Measurements from ENCODE around the gene TBC1D14.
A peak's percentile ranks its signal among the peaks of the same experiment; 100 is the strongest.
"Not testable (repeated sequence)": the region's sequence is repeated elsewhere in the genome, so short reads cannot be mapped to it uniquely, and the experiment has no call there.

TBC1D14 gene

DNA sequence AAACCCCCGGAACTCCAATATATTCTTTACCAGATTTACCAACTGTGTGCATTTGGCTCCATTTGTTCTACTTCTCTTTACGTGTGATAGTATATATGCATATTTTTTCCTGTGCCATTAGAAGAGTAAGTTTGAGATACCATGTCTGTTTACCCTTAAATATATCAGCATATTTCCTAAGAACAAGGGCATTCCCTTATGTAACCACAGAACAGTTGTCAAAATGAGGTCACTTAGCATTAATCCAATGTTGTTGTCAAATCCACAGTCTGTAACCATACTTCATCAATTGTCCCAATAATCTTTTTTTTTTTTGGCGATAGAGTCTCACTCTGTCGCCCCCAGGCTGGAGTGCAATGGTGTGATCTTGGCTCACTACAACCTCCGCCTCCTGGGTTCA, 55.2 kb downstream of the TBC1D14 start:
- H3K4me1 ChIP-seq (ENCODE audit: control insufficient read depth, insufficient read depth, low read length): peaks cover 24% of the 10 kb centered on the region
- no peaks in the 10 kb centered on the region for H3K9me3 ChIP-seq (ENCODE audit: control insufficient read depth, insufficient read depth, low read length)
- no peak overlapping the region for H3K9ac ChIP-seq (ENCODE audit: low read depth, low read length)
- H3K27me3 ChIP-seq (ENCODE audit: control insufficient read depth, insufficient read depth, low read length): no peaks in the 10 kb centered on the region
- H3K36me3 ChIP-seq (ENCODE audit: control insufficient read depth, insufficient read depth, low read length): 0 out of 2 replicates have a peak, but pooled peaks cover 4% of the 10 kb centered on the region
- H3K4me3 ChIP-seq (ENCODE audit: low read depth, low read length): no peak overlapping the region
- H3K27ac ChIP-seq (ENCODE audit: low read depth, low read length): no peak overlapping the region

DNA sequence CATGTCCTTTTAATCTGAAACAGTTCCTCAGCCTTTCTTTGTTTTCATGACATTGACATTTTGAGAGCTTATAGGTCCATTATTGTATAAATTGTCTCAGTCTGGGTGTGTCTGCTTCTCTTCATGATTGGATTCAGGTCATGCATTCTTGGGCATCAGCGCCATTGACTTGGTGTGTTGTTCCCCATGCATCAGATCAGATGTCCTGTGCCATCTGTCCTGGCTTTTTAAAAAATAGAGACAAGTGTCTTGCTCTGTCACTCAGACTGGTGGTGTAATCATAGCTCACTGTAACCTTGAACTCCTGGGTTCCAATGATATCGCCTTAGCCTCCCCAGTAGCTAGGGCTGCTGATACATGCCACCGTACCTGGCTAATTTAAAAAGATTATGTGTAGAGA, 55.7 kb downstream of the TBC1D14 start:
- H3K27me3 ChIP-seq (ENCODE audit: control insufficient read depth, insufficient read depth, low read length): no peaks in the 10 kb centered on the region
- H3K27ac ChIP-seq (ENCODE audit: low read depth, low read length): no peak overlapping the region
- peaks cover 24% of the 10 kb centered on the region for H3K4me1 ChIP-seq (ENCODE audit: control insufficient read depth, insufficient read depth, low read length)

DNA sequence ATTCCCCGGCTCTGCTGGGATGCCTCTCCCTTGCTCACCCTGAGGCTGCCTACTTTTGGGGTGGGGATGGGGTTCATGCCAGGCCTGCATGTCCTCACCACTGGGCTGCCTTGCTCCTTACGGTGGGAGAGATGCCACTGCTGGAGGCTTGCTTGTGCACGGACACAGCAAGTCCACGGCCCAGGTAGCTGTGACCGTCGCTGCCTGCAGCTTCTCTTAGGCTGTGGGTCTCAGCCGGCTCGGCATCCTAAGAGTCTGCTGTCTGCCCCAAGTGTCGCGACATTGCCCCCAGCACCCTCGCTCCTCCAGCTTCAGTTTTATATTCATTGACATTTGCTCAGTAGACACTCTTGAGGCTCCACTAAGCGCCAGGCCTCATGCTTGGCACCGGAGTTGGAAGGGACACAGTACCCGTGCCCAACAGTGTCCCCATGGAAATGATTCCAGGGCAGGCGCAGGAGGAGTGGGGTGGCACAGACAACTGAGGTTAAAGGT, 58.3 kb downstream of the TBC1D14 start:
- Histone ChIP-seq H3K27me3 (ENCODE audit: control insufficient read depth, insufficient read depth, low read length) (no peaks in the 10 kb centered on the region), H3K4me1 (ENCODE audit: control insufficient read depth, insufficient read depth, low read length) (peaks cover 22% of the 10 kb centered on the region), H3K9me3 (ENCODE audit: control insufficient read depth, insufficient read depth, low read length) (no peaks in the 10 kb centered on the region), H3K36me3 (ENCODE audit: control insufficient read depth, insufficient read depth, low read length) (0 out of 2 replicates have a peak, but pooled peaks cover 4% of the 10 kb centered on the region), H3K27ac (ENCODE audit: low read depth, low read length) (no peak overlapping the region), H3K4me3 (ENCODE audit: low read depth, low read length) (no peak overlapping the region), H3K9ac (ENCODE audit: low read depth, low read length) (no peak overlapping the region)

More for the DNA sequence above, 55.7 kb downstream of the TBC1D14 start:
- Histone ChIP-seq H3K4me3 (ENCODE audit: low read depth, low read length) (no peak overlapping the region), H3K9me3 (ENCODE audit: control insufficient read depth, insufficient read depth, low read length) (no peaks in the 10 kb centered on the region), H3K9ac (ENCODE audit: low read depth, low read length) (no peak overlapping the region), H3K36me3 (ENCODE audit: control insufficient read depth, insufficient read depth, low read length) (0 out of 2 replicates have a peak, but pooled peaks cover 4% of the 10 kb centered on the region)

DNA sequence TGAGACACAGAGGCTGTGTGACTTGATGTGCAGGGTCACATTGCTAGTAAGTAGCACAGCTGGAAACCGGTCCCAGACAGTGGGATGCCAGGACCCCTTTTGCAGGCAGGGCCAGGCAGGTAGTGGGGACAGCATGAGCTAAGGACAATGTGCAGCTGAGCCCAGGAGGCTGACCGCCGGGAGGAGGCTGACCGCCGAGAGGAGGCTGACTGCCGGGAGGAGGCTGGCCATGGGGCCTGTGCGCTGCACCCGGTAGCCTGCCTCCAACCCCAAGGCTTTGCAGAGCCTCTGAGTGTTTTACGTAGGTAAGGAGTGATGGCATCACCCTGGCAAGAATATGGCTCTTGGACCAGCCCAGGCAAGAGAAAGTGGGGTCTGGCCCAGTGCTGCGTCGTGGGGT, 58.9 kb downstream of the TBC1D14 start:
- H3K4me1 ChIP-seq (ENCODE audit: control insufficient read depth, insufficient read depth, low read length): peaks cover 22% of the 10 kb centered on the region
- H3K27ac ChIP-seq (ENCODE audit: low read depth, low read length): no peak overlapping the region
- no peak overlapping the region for H3K9ac ChIP-seq (ENCODE audit: low read depth, low read length)
- H3K9me3 ChIP-seq (ENCODE audit: control insufficient read depth, insufficient read depth, low read length): no peaks in the 10 kb centered on the region
- no peaks in the 10 kb centered on the region for H3K27me3 ChIP-seq (ENCODE audit: control insufficient read depth, insufficient read depth, low read length)
- H3K4me3 ChIP-seq (ENCODE audit: low read depth, low read length): no peak overlapping the region
- H3K36me3 ChIP-seq (ENCODE audit: control insufficient read depth, insufficient read depth, low read length): 0 out of 2 replicates have a peak, but pooled peaks cover 4% of the 10 kb centered on the region

DNA sequence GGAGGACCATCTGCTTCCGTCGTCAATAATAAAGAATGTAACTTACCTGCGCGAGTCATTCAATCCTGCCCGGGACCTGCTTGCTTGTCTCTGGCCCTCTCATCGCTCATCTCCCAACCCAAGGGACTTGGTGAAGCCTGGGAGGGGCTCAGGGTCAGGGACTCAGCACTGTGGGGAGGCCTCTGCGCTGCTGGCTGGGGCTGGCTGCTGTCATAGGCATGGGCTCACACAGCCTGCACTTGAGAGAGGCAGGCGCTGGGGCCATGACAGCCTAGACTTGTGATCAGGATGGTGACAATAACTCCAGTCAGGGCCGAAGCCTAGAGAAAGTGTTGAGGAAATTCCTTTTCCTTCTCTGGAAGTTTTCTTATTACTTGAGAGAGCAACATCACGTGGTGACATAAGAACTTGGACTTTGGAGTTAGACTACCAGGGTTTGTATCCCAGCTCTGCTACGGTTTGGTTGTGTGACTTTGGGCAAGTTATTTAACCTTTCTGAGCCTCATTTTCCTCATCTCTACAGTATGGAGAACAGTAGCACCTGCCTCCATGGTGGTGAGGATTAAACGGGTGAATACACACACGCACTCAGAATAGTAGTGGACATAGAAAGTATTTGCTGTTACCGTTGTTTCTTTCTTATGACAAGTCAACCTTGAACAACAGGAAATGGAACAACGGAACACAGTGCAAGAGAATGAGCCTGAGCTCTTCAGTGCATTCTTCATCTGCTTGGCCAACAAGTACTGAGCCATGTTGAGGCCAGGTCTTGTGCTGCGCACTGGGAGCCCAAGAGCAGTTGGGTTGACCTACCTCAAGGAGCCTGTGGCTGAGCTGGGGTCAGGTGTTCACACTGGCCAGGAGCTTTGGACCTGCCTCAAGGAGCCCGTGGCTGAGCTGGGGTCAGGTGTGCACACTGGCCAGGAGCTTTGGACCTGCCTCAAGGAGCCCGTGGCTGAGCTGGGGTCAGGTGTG, 60.5 kb downstream of the TBC1D14 start:
- peaks cover 26% of the 10 kb centered on the region for H3K4me1 ChIP-seq (ENCODE audit: control insufficient read depth, insufficient read depth, low read length)
- H3K36me3 ChIP-seq (ENCODE audit: control insufficient read depth, insufficient read depth, low read length): 0 out of 2 replicates have a peak, but pooled peaks cover 4% of the 10 kb centered on the region
- H3K4me3 ChIP-seq (ENCODE audit: low read depth, low read length): no peak overlapping the region
- no peak overlapping the region for H3K9ac ChIP-seq (ENCODE audit: low read depth, low read length)
- H3K9me3 ChIP-seq (ENCODE audit: control insufficient read depth, insufficient read depth, low read length): no peaks in the 10 kb centered on the region
- no peaks in the 10 kb centered on the region for H3K27me3 ChIP-seq (ENCODE audit: control insufficient read depth, insufficient read depth, low read length)
- no peak overlapping the region for H3K27ac ChIP-seq (ENCODE audit: low read depth, low read length)

DNA sequence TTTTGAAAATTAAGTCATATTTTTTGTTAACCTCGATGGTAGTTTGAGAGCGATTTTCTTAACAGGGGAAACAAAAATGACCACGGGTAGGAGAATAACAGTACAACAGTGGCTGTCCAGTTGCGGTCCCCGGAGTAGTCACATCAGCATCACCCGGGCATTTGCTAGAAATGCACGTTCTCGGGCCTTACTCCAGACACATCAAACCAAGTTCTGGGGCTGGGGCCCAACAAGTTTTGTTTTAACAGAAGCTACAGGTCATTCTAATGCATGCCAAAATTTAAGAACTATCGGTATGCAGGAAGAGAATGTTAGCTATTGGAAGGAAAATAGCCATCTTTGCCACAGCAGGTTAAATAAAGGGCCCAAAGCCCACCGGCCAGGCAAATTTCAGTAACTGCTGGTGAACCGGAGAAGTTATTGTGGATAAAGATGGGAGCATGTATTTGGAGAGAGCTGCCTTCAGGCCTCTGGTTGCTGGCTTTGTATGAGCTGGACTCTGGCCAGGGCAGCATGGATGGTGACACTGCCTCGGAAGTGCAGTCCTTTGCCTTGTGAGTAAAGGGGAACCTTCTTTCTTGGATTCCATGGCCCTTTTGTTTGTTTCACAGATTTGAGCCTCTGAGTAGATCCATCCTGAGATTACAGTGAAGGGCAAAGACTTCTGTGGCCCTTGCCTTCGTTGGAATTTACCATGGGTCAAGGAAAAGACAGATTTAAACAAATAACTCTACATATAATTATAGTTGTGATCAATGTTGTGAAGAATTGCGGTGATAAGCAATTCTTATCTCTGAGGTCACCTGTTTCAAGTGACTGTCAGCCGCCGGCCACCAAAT, 62.1 kb downstream of the TBC1D14 start:
- H3K9ac ChIP-seq (ENCODE audit: low read depth, low read length): peak overlapping the region; percentile 23; the same call in 1 of the 2 replicates
- no peaks in the 10 kb centered on the region for H3K27me3 ChIP-seq (ENCODE audit: control insufficient read depth, insufficient read depth, low read length)
- H3K36me3 ChIP-seq (ENCODE audit: control insufficient read depth, insufficient read depth, low read length): 0 out of 2 replicates have a peak, but pooled peaks cover 4% of the 10 kb centered on the region

DNA sequence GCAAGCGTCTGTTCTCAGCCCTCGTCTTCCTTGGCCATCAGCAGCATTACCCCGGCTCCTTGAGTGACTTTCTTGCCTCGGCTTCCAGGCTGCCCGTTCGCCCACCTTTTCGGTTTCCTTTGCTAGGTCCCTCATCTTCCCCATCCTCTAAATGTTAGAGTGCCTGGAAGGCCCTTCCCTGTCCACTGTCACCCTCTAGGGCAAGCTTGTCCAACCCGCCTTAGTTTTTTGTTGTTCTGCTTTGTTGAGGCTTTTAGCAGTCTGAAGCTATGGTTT, 62.7 kb downstream of the TBC1D14 start:
- peak overlapping the region; percentile 52; the same call in 1 of the 2 replicates for H3K9ac ChIP-seq (ENCODE audit: low read depth, low read length)
- peak overlapping the region; percentile 93 for H3K27ac ChIP-seq (ENCODE audit: low read depth, low read length)
- H3K4me1 ChIP-seq (ENCODE audit: control insufficient read depth, insufficient read depth, low read length): peaks cover 26% of the 10 kb centered on the region

More for the DNA sequence above, 62.1 kb downstream of the TBC1D14 start:
- Histone ChIP-seq H3K27ac (ENCODE audit: low read depth, low read length) (peak overlapping the region; percentile 93), H3K9me3 (ENCODE audit: control insufficient read depth, insufficient read depth, low read length) (no peaks in the 10 kb centered on the region; the same call in 1 of the 2 replicates), H3K4me1 (ENCODE audit: control insufficient read depth, insufficient read depth, low read length) (peaks cover 26% of the 10 kb centered on the region), H3K4me3 (ENCODE audit: low read depth, low read length) (no peak overlapping the region)

DNA sequence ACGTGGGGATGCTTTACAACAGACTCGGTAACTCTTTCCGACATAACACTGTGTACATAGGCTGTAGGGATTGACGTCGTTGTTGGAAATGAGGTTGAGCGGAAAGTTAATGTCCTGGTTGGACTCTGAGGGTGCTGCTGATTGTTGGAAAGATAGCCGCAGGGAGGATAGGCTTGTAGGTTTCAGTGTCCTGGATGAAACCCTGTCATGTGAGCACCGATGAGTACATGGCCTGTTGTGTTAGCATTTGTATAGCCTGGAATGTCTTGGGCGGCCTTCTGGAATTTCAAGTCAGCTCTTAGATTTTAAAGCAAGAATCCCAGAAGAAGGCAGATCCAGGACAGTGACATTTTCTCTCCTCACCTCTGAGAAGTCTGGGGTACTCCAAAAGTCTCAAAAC, 63.3 kb downstream of the TBC1D14 start:
- H3K27me3 ChIP-seq (ENCODE audit: control insufficient read depth, insufficient read depth, low read length): no peaks in the 10 kb centered on the region
- peaks cover 26% of the 10 kb centered on the region for H3K4me1 ChIP-seq (ENCODE audit: control insufficient read depth, insufficient read depth, low read length)
- 0 out of 2 replicates have a peak, but pooled peaks cover 4% of the 10 kb centered on the region for H3K36me3 ChIP-seq (ENCODE audit: control insufficient read depth, insufficient read depth, low read length)
- H3K27ac ChIP-seq (ENCODE audit: low read depth, low read length): peak overlapping the region; percentile 93
- H3K4me3 ChIP-seq (ENCODE audit: low read depth, low read length): peak overlapping the region; percentile 36
- H3K9ac ChIP-seq (ENCODE audit: low read depth, low read length): peak overlapping the region; percentile 52
- H3K9me3 ChIP-seq (ENCODE audit: control insufficient read depth, insufficient read depth, low read length): no peaks in the 10 kb centered on the region; the same call in 1 of the 2 replicates

More for the DNA sequence above, 62.7 kb downstream of the TBC1D14 start:
- Histone ChIP-seq H3K36me3 (ENCODE audit: control insufficient read depth, insufficient read depth, low read length) (0 out of 2 replicates have a peak, but pooled peaks cover 4% of the 10 kb centered on the region), H3K9me3 (ENCODE audit: control insufficient read depth, insufficient read depth, low read length) (no peaks in the 10 kb centered on the region; the same call in 1 of the 2 replicates), H3K4me3 (ENCODE audit: low read depth, low read length) (no peak overlapping the region), H3K27me3 (ENCODE audit: control insufficient read depth, insufficient read depth, low read length) (no peaks in the 10 kb centered on the region)

DNA sequence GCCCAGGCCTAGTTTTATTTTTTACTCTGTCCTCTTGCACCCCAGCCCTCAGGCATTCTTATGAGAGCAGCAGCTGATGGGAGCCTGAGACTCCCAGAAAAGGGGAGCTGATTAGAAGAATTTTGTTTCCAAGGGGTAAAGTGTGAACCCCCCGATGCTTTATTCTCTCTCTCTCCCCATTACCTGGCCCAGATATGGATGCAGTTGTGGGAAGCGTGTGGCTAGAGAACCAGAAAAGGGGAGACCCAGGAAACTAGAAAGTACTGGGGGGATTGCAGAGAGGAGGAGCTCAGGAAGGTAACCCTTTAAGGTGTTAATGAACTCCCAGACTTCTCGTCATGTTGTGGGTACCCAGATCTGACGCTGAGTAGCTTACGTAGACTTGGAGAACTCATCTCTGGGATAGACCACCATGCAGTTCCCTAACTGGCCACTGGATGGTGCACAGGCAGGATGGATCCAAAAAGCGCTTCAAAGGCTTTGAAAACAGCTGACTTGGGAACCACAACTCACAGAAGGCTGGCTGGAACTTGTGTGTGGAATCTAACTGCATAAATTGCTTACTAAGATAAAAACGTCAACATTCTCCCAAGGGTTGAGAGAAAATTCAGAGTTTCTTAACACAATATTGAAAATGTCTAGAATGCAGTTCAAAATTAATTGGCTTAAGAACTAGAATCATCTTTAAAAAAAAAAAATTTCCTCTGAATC, 64.7 kb downstream of the TBC1D14 start:
- Histone ChIP-seq H3K9ac (ENCODE audit: low read depth, low read length) (no peak overlapping the region), H3K27ac (ENCODE audit: low read depth, low read length) (peak overlapping the region; percentile 23), H3K36me3 (ENCODE audit: control insufficient read depth, insufficient read depth, low read length) (no peaks in the 10 kb centered on the region), H3K27me3 (ENCODE audit: control insufficient read depth, insufficient read depth, low read length) (no peaks in the 10 kb centered on the region), H3K4me3 (ENCODE audit: low read depth, low read length) (no peak overlapping the region), H3K9me3 (ENCODE audit: control insufficient read depth, insufficient read depth, low read length) (no peaks in the 10 kb centered on the region; the same call in 1 of the 2 replicates), H3K4me1 (ENCODE audit: control insufficient read depth, insufficient read depth, low read length) (peaks cover 26% of the 10 kb centered on the region)

DNA sequence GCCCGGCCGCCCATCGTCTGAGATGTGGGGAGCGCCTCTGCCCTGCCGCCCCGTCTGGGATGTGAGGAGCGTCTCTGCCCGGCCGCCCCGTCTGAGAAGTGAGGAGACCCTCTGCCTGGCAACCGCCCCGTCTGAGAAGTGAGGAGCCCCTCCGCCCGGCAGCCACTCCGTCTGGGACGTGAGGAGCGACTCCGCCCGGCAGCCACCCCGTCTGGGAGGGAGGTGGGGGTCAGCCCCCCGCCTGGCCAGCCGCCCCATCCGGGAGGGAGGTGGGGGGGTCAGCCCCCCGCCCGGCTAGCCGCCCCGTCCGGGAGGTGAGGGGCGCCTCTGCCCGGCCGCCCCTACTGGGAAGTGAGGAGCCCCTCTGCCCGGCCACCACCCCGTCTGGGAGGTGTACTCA, 68.2 kb downstream of the TBC1D14 start:
- H3K27me3 ChIP-seq (ENCODE audit: control insufficient read depth, insufficient read depth, low read length); H3K9ac ChIP-seq (ENCODE audit: low read depth, low read length); H3K36me3 ChIP-seq (ENCODE audit: control insufficient read depth, insufficient read depth, low read length); H3K4me3 ChIP-seq (ENCODE audit: low read depth, low read length); H3K9me3 ChIP-seq (ENCODE audit: control insufficient read depth, insufficient read depth, low read length); H3K27ac ChIP-seq (ENCODE audit: low read depth, low read length): not testable (repeated sequence)
- H3K4me1 ChIP-seq (ENCODE audit: control insufficient read depth, insufficient read depth, low read length): peaks cover 11% of the 10 kb centered on the region

Measured in HUES48 (cell line).